ENCODE results near the gene LRP11.

DNA sequence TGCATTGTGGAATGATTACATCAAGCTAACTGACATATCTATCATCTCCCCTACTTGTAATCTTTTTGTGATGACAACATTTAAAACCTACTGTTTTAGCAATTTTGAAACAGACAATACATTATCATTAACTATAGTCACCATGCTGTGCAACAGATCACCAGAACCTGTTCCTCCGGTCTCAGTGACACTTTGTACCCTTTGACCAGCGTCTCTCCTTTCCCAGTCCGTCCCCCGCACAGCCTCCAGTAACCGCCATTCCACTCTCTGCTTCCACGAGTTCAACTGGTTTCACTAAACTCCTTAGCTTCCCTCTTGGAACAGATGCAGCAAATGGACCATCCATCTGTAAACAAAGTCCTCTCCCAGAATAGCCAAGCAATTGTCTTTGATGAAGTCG lies 21.8 kb downstream of the LRP11 start:
- TF ChIP-seq SMC3 (conservative IDR thresholded peaks at IDR 0.05; ENCODE audit: insufficient read depth, low read depth, low read length), result no peak
- TF ChIP-seq RAD51 (IDR thresholded peaks at IDR 0.05; ENCODE audit: borderline replicate concordance, low read depth), result no peak
- no peak for TF ChIP-seq POLR2A (conservative IDR thresholded peaks at IDR 0.05)
